Astrocyte (in vitro differentiated cells and primary cell): Measurements from ENCODE around the gene CMTM7.

Experiments
- EZH2 ChIP-seq: IDR thresholded peaks from 2 replicates; pipeline ENCODE4 v1.6.1; 2012; ENCODE audit warnings: mild to moderate bottlenecking, low read length, inconsistent platforms; ENCODE audit not compliant: insufficient read depth
- TF ChIP-seq, protein P1 (sequence below): IDR thresholded peaks from 2 replicates; pipeline ENCODE4 v1.5.1; 2011; ENCODE audit warnings: low read depth, mild to moderate bottlenecking, inconsistent platforms, low read length, moderate library complexity; ENCODE audit not compliant: insufficient read depth

- TF ChIP-seq, protein P1, sequence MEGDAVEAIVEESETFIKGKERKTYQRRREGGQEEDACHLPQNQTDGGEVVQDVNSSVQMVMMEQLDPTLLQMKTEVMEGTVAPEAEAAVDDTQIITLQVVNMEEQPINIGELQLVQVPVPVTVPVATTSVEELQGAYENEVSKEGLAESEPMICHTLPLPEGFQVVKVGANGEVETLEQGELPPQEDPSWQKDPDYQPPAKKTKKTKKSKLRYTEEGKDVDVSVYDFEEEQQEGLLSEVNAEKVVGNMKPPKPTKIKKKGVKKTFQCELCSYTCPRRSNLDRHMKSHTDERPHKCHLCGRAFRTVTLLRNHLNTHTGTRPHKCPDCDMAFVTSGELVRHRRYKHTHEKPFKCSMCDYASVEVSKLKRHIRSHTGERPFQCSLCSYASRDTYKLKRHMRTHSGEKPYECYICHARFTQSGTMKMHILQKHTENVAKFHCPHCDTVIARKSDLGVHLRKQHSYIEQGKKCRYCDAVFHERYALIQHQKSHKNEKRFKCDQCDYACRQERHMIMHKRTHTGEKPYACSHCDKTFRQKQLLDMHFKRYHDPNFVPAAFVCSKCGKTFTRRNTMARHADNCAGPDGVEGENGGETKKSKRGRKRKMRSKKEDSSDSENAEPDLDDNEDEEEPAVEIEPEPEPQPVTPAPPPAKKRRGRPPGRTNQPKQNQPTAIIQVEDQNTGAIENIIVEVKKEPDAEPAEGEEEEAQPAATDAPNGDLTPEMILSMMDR: no peak
- TF ChIP-seq EZH2: no peak
These were observed 36.7 kb downstream of the CMTM7 start for GRCh38 chr3:32428092-32429068.
